Immature natural killer cell (primary cell): ENCODE measurements around the gene SHTN1. TPM values are rescaled to one million over a fixed set of nuclear protein-coding genes. Genes with fewer than 3 reads are reported as not detected.

Experiments used
- DNase-seq, 3 donors: peaks; one replicate each; pipeline ENCODE4 v3.0.0; 2022; ENCODE audit warnings: mixed read lengths in 1 of 3
- H3K27ac Mint-ChIP-seq, 6 donors: one replicate each; pipeline ENCODE4 v1.8.0; 2020; ENCODE audit warnings: mixed read lengths in 6 of 6, mild to moderate bottlenecking in 5 of 6, inconsistent platforms in 4 of 6, moderate library complexity in 3 of 6
- H3K27me3 Mint-ChIP-seq, 3 donors: one replicate each; pipeline ENCODE4 v1.8.0; 2020 to 2021; ENCODE audit warnings: low read depth in 3 of 3, mild to moderate bottlenecking in 3 of 3, mixed read lengths in 3 of 3, moderate library complexity in 3 of 3, inconsistent platforms in 1 of 3
- H3K36me3 Mint-ChIP-seq, 3 donors: one replicate each; pipeline ENCODE4 v1.8.0; 2020; ENCODE audit warnings: mixed read lengths in 3 of 3, inconsistent platforms in 2 of 3, mild to moderate bottlenecking in 2 of 3
- H3K4me1 Mint-ChIP-seq, 2 donors: one replicate each; pipeline ENCODE4 v1.8.0; 2020; ENCODE audit warnings: inconsistent platforms in 2 of 2, mild to moderate bottlenecking in 2 of 2, mixed read lengths in 2 of 2, moderate library complexity in 1 of 2
- H3K4me3 Mint-ChIP-seq, 5 donors: one replicate each; pipeline ENCODE4 v1.8.0; 2020; ENCODE audit warnings: mild to moderate bottlenecking in 5 of 5, mixed read lengths in 5 of 5, inconsistent platforms in 3 of 5, moderate library complexity in 3 of 5
- H3K9me3 Mint-ChIP-seq, 6 donors: one replicate each; pipeline ENCODE4 v1.8.0; 2020; ENCODE audit warnings: mild to moderate bottlenecking in 6 of 6, mixed read lengths in 6 of 6, inconsistent platforms in 4 of 6, moderate library complexity in 3 of 6
- polyA plus RNA-seq, 3 donors: library from polyadenylated mRNA; unstranded; fragments of 300-500 nt; fragmentation: Illumina TruSeq; gene quantifications; one replicate each; pipeline ENCODE4 v1.2.3, GENCODE V29; 2021

The SHTN1 gene
- polyA plus RNA-seq, 3 donors from 2014 or later = 0.28 to 0.66 (median 0.55) TPM

DNA sequence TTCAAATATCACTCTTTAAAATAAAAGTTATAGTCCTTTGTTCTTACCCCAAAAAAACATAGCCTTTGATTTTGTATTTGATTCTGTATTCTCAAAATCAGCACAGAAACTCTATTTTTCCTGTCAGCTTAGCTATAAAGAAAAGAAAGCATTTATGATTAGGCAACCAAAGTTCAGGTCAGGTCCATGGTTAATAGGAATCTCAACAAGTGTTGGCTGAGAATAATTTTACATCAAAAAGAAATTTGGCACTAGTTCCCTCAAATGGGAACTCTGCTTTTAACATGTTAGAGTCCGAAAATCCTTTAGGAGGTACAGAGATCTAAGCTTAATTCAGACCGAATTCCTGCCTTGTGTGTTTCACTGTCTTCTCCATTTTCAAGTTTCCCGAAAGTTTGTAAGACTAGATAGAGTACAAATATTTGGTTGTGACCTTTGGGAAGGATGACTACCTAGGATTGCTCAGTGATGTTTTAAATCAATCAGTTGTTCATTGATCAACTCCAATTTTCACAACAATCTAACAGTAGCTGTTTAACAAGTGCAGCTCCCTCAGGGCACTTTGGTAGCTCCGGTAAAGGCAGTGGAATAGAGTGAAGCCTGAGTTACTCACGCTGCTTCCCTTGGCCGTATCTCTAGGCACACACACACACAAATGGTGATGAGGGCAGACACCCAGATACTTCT is 164.5 kb downstream of the SHTN1 start:
- Mint-ChIP-seq H3K4me1 (no peaks in the 10 kb centered on the region), H3K36me3 (no peaks in the 10 kb centered on the region), H3K9me3 (peaks cover 0 to 4% (median 0%) of the 10 kb centered on the region in 6 donors), H3K27me3 (peaks cover 0 to 5% (median 0%) of the 10 kb centered on the region in 3 donors), H3K4me3 (no peak overlapping the region), H3K27ac (no peak overlapping the region)
- DNase-seq = no peak

DNA sequence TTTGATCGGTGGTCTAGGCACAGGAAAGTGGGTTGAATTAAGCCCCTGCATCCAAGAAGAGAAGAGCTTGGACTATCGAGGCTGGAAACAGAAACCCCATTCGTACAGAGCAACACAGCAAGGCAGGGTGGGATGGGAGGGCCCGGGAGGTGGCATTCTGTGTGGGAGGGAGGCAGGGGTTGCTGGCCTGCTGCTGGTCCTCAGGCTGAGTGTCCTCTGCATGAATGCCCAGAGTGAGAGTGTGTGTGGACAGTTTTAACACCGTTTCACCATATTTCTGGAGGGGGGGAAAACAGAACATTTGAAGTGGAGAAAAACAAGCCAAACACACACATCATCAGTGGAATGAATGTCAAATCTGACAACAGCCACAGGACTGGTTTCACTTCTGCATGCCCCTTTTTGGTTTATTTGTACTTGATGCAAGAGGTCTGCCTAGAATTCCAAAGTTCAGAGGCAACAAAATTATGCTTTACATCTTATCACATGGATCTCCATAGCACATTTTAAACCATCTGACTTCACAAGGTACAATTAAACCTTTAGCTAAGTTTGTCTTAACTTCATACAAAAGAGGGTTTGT is 166.8 kb downstream of the SHTN1 start:
- H3K27me3 Mint-ChIP-seq = peaks cover 0 to 5% (median 0%) of the 10 kb centered on the region in 3 donors

GRCh38 chr10:116836902-116837523 is 168.0 kb downstream of the SHTN1 start:
- Mint-ChIP-seq H3K27ac (no peak overlapping the region), H3K27me3 (peaks cover 0 to 5% (median 0%) of the 10 kb centered on the region in 3 donors), H3K36me3 (no peaks in the 10 kb centered on the region), H3K9me3 (no peaks in the 10 kb centered on the region), H3K4me3 (no peak overlapping the region), H3K4me1 (no peaks in the 10 kb centered on the region)
- no peak for DNase-seq

More for the DNA sequence above, 166.8 kb downstream of the SHTN1 start:
- Mint-ChIP-seq H3K9me3 (no peaks in the 10 kb centered on the region), H3K4me1 (no peaks in the 10 kb centered on the region), H3K27ac (no peak overlapping the region), H3K4me3 (no peak overlapping the region), H3K36me3 (no peaks in the 10 kb centered on the region)
- DNase-seq = no peak

DNA sequence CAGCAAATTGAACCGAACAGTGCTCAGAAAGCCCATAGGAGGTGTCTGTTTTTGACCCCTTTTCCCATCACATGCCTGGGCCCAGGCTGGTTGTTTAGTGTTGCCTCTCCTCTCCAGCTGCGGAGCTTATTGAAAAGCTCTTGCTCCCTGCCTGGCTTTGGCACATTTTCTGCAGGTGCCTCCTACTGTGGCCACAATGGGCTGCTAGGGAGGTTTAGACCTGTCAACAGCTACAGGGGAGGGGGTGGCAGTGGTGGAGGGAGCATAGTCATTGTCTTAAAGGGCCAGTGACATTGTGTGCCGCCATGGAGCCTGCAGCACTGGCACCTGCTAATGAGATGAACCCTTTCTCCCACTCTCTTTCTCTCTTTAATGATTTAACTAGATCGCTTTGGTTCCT is 168.9 kb downstream of the SHTN1 start:
- Mint-ChIP-seq H3K27me3 (peaks cover 0 to 5% (median under 1%) of the 10 kb centered on the region in 3 donors), H3K4me1 (no peaks in the 10 kb centered on the region), H3K9me3 (no peaks in the 10 kb centered on the region), H3K36me3 (no peaks in the 10 kb centered on the region), H3K4me3 (no peak overlapping the region), H3K27ac (no peak overlapping the region)
- no peak for DNase-seq

DNA sequence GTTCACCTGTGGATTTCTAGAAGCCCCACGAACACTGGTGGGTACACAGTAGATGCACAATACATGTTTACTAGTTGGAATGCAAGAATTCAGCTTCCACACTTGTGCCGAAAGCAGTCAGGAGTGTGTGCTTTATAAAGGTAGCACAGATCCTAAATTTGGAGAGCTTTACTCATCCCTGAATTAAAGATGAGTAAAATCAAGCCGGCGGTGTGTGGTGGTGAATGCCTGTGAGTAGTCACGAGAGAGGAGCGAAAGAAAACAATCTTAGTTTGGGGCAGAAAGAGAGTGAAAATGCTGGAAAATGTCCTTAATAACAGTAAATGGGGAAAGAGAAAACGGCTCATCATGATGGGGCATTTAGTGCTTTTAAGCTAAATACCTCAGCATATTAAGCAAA is 169.3 kb downstream of the SHTN1 start:
- no peak overlapping the region for H3K4me3 Mint-ChIP-seq
- no peaks in the 10 kb centered on the region for H3K4me1 Mint-ChIP-seq
- H3K9me3 Mint-ChIP-seq = no peaks in the 10 kb centered on the region
- no peak overlapping the region for H3K27ac Mint-ChIP-seq
- H3K36me3 Mint-ChIP-seq = no peaks in the 10 kb centered on the region
- peaks cover 0 to 5% (median 2%) of the 10 kb centered on the region in 3 donors for H3K27me3 Mint-ChIP-seq
- DNase-seq = no peak

DNA sequence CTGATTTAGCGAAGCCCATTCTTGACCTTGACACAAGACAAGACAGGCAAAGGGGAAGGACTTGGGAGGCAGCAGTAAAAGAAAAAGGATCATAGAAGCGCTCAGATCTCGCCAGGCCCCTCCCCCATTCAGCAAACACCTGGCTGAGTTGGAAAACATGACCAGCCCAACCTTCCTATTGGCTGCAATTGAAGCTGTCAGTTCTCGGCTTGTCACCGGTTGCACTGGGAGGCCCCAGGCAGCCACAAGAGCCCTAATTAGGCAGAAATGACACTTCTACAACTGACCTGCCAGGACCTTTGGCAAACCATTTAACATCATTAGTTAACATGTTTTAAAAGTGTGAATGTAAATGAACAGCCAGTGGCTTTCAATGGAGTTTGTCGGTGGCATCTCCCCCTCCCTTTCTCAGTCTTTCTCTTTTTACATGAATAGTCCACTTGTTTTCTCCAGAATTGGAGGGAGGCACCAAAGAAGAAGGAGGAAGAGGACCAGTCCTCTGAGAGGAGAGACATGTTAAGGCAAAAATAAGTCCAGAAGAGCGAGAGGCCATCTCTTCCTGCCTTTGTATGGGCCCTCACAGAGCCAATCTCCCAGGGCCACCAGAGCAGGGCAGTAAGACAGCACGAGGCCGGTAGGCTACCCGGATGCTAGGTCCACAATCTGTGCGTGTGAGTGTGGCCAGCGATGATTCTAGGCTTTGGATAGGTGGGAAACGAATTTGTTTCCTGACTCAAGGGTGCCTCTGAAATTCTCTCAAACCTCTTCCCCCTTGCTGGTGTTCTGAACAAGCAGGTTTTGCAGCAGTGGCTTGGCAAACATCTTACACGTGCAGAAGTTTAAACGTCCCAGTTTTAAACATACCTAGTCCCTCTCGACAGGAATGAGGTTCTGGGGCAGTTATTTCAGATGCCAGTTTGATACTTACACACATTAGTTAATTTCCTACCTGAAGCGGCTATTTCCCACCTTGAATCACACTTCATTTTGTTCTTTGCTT is 170.7 kb downstream of the SHTN1 start:
- H3K9me3 Mint-ChIP-seq = no peaks in the 10 kb centered on the region
- H3K4me1 Mint-ChIP-seq = no peaks in the 10 kb centered on the region
- DNase-seq = no peak
- H3K4me3 Mint-ChIP-seq = no peak overlapping the region
- peaks cover 0 to 4% (median 2%) of the 10 kb centered on the region in 3 donors for H3K27me3 Mint-ChIP-seq
- H3K36me3 Mint-ChIP-seq = no peaks in the 10 kb centered on the region
- H3K27ac Mint-ChIP-seq = no peak overlapping the region

GRCh38 chr10:116831790-116832189 is 173.2 kb downstream of the SHTN1 start:
- Mint-ChIP-seq H3K36me3 (no peaks in the 10 kb centered on the region), H3K9me3 (no peaks in the 10 kb centered on the region), H3K4me3 (no peak overlapping the region), H3K27ac (no peak overlapping the region), H3K4me1 (no peaks in the 10 kb centered on the region), H3K27me3 (peaks cover 0 to 2% (median 2%) of the 10 kb centered on the region in 3 donors)
- DNase-seq = no peak

Other genes with a start within 250 kb of the SHTN1 start
- not detected for gene ENO4, start 155.7 kb downstream of the SHTN1 start, polyA plus RNA-seq
- gene VAX1, start 133.1 kb upstream of the SHTN1 start, polyA plus RNA-seq = not detected
- gene KCNK18, start 192.3 kb upstream of the SHTN1 start, polyA plus RNA-seq = not detected
- gene SLC18A2, start 235.9 kb upstream of the SHTN1 start, polyA plus RNA-seq = under 1 TPM in 1 of 3 donors, not detected in 2; 0.41 TPM